Astrocyte (in vitro differentiated cells and primary cell): ENCODE results near the gene TMEM94. TPM values are rescaled to one million over a fixed set of nuclear protein-coding genes. Genes with fewer than 3 reads are reported as not detected.

ENCODE experiments used
- DNase-seq: peaks from one replicate; pipeline ENCODE4 v3.0.0-alpha.2; 2010; ENCODE audit warnings: low read depth
- FAIRE-seq: peaks from 2 replicates; lab custom pipeline; 2011; peaks lifted over from hg19 to GRCh38; lab: Jason Lieb, UNC
- H2AFZ ChIP-seq: 2 replicates; pipeline ENCODE4 v1.6.0; 2012; ENCODE audit warnings: low read depth, low read length, inconsistent platforms
- H3K27ac ChIP-seq: 2 replicates; pipeline ENCODE4 v1.5.1; 2011; ENCODE audit warnings: low read depth, low read length, inconsistent platforms
- H3K27me3 ChIP-seq: 2 replicates; pipeline ENCODE4 v1.6.0; 2011; ENCODE audit warnings: low read length, inconsistent platforms; ENCODE audit not compliant: insufficient read depth
- H3K36me3 ChIP-seq: 2 replicates; pipeline ENCODE4 v1.5.1; 2011; ENCODE audit warnings: low read length, inconsistent platforms; ENCODE audit not compliant: insufficient read depth
- H3K4me1 ChIP-seq: 2 replicates; pipeline ENCODE4 v1.5.1; 2011; ENCODE audit warnings: low read length, inconsistent platforms; ENCODE audit not compliant: insufficient read depth
- H3K4me2 ChIP-seq: 2 replicates; pipeline ENCODE4 v1.6.0; 2012; ENCODE audit warnings: low read length, inconsistent platforms
- H3K4me3 ChIP-seq: 2 replicates; pipeline ENCODE4 v1.5.1; 2011; ENCODE audit warnings: low read depth, mild to moderate bottlenecking, low read length, inconsistent platforms; ENCODE audit not compliant: insufficient read depth
- H3K79me2 ChIP-seq: 2 replicates; pipeline ENCODE4 v1.6.0; 2012; ENCODE audit warnings: mild to moderate bottlenecking, low read length, inconsistent platforms; ENCODE audit not compliant: insufficient read depth
- H3K9ac ChIP-seq: 2 replicates; pipeline ENCODE4 v1.6.0; 2012; ENCODE audit warnings: mild to moderate bottlenecking, low read length, inconsistent platforms
- H3K9me3 ChIP-seq: 2 replicates; pipeline ENCODE4 v1.5.1; 2012; ENCODE audit warnings: low read depth, mild to moderate bottlenecking, low read length, inconsistent platforms; ENCODE audit not compliant: insufficient read depth
- H4K20me1 ChIP-seq: 2 replicates; pipeline ENCODE4 v1.6.0; 2012; ENCODE audit warnings: low read length, inconsistent platforms; ENCODE audit not compliant: insufficient read depth
- H3K27ac Mint-ChIP-seq: one replicate; pipeline ENCODE4 v1.8.0; 2021; ENCODE audit warnings: mild to moderate bottlenecking, mixed read lengths; ENCODE audit not compliant: unreplicated experiment
- H3K27me3 Mint-ChIP-seq: one replicate; pipeline ENCODE4 v1.8.0; 2021; ENCODE audit warnings: low read depth, mixed read lengths; ENCODE audit not compliant: unreplicated experiment
- H3K36me3 Mint-ChIP-seq: one replicate; pipeline ENCODE4 v1.8.0; 2021; ENCODE audit warnings: low read depth, mixed read lengths; ENCODE audit not compliant: unreplicated experiment
- H3K4me1 Mint-ChIP-seq: one replicate; pipeline ENCODE4 v1.8.0; 2021; ENCODE audit warnings: low read depth, mixed read lengths; ENCODE audit not compliant: unreplicated experiment
- H3K4me3 Mint-ChIP-seq: one replicate; pipeline ENCODE4 v1.8.0; 2021; ENCODE audit warnings: mild to moderate bottlenecking, moderate library complexity, mixed read lengths; ENCODE audit not compliant: unreplicated experiment
- H3K9me3 Mint-ChIP-seq: one replicate; pipeline ENCODE4 v1.8.0; 2021; ENCODE audit warnings: mild to moderate bottlenecking, mixed read lengths; ENCODE audit not compliant: unreplicated experiment
- EZH2 ChIP-seq: IDR thresholded peaks from 2 replicates; pipeline ENCODE4 v1.6.1; 2012; ENCODE audit warnings: mild to moderate bottlenecking, low read length, inconsistent platforms; ENCODE audit not compliant: insufficient read depth
- total RNA-seq: library from RNA; stranded (reverse); gene quantifications from 2 replicates; pipeline ENCODE4 v1.2.1, GENCODE V29; 2021
- TF ChIP-seq, protein P1 (sequence below): IDR thresholded peaks from 2 replicates; pipeline ENCODE4 v1.5.1; 2011; ENCODE audit warnings: low read depth, mild to moderate bottlenecking, inconsistent platforms, low read length, moderate library complexity; ENCODE audit not compliant: insufficient read depth

TMEM94 gene
- total RNA-seq, 1 donor from 2014 or later, result 52.4 TPM

DNA sequence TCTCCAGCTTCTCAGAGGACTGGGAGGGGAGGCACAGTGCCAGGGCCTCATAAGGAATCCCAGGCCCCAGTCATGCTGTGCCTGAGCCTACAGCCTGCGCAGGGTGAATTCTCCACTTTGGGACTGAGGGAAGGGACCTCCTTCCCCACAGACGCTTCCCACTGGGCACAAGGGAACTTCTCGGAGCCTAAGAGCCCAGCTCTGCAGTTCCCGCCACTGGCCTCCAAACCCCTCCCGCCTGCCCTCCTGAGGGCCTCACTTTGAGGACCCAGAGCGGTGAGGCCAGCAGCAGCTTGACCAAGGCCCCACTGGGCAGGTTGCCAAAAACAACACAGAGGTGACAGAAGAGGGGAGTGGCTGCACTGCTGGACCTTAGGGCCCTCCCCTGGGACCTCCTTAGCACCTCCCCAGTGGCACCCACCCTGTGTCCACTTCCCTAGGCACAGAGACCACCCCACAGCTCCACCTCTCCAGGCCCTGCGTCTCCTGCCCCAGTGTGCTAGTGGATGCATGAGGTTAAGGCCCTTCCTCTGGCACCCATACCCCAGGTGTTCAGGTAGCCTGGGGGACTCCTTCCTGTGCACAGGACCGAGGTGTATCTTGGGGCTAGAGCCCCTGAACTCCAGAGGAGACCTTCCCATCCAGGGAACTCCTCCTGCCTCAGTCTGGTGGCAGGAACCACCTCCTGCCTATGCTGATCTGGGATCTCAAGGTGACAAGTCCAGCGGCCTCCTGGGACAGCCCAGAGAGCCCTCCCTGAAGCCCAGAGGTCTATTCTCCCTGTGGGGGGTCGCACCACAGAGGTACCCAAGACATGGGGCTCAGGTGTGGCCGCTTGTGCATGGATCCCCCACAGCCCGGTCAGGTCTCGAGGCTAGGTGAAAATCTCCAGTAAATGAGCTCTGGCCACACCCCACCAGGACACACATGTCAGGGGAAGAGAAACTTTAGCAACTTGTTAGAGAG is 55.5 kb downstream of the TMEM94 start:
- H3K27me3 ChIP-seq, result no peaks in the 10 kb centered on the region
- no peak overlapping the region for H3K4me3 ChIP-seq
- H4K20me1 ChIP-seq, result peaks cover 69% of the 10 kb centered on the region
- H3K36me3 ChIP-seq, result no peaks in the 10 kb centered on the region
- Mint-ChIP-seq H3K36me3 (peaks cover 5% of the 10 kb centered on the region), H3K4me3 (peak overlapping the region; percentile 20), H3K27me3 (no peaks in the 10 kb centered on the region), H3K9me3 (no peaks in the 10 kb centered on the region), H3K27ac (no peak overlapping the region), H3K4me1 (peaks cover 3% of the 10 kb centered on the region)
- peak overlapping the region; percentile 22 for H3K4me2 ChIP-seq
- H3K27ac ChIP-seq, result no peak overlapping the region
- H3K9ac ChIP-seq, result no peak overlapping the region
- FAIRE-seq (no peak), DNase-seq (no peak)
- H2AFZ ChIP-seq, result no peak overlapping the region
- peaks cover 54% of the 10 kb centered on the region for H3K79me2 ChIP-seq
- H3K9me3 ChIP-seq, result no peaks in the 10 kb centered on the region
- TF ChIP-seq, protein P1, sequence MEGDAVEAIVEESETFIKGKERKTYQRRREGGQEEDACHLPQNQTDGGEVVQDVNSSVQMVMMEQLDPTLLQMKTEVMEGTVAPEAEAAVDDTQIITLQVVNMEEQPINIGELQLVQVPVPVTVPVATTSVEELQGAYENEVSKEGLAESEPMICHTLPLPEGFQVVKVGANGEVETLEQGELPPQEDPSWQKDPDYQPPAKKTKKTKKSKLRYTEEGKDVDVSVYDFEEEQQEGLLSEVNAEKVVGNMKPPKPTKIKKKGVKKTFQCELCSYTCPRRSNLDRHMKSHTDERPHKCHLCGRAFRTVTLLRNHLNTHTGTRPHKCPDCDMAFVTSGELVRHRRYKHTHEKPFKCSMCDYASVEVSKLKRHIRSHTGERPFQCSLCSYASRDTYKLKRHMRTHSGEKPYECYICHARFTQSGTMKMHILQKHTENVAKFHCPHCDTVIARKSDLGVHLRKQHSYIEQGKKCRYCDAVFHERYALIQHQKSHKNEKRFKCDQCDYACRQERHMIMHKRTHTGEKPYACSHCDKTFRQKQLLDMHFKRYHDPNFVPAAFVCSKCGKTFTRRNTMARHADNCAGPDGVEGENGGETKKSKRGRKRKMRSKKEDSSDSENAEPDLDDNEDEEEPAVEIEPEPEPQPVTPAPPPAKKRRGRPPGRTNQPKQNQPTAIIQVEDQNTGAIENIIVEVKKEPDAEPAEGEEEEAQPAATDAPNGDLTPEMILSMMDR, result no peak
- TF ChIP-seq EZH2, result no peak
- H3K4me1 ChIP-seq, result peaks cover 25% of the 10 kb centered on the region

DNA sequence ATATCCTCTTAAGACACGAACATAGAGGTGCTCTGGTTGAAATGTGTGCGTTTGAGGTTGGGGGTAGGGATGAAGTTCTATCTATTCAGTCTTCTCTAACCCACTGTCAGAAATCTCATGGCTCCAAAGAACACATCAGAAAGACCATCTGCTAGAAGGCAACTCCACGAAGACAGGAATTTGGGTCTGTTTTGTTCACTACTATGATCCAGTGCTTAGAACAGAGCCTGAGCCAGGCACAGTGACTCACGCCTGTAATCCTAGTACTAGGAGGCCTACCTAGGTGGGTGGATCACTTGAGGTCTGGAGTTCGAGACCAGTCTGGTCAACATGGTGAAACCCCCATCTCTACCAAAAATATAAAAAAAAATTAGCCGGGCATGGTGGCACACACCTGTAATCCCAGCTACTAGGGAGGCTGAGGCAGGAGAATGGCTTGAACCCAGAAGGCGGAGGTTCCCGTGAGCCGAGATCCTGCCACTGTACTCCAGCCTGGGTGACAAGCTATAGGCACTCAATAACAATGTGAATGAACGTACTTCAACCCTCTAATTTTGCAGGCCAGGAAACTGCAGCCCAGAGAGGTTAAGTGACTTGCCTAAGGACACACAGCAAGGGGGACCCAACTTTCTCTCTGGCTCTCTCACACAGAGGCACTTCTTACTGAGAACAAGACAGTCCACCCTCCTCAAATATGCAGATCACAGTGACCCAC is 56.6 kb downstream of the TMEM94 start:
- H3K9ac ChIP-seq, result peak overlapping the region; percentile 84
- no peaks in the 10 kb centered on the region for H3K27me3 Mint-ChIP-seq
- peak overlapping the region; percentile 100 for H3K4me2 ChIP-seq
- H3K27ac ChIP-seq, result no peak overlapping the region
- H3K27ac Mint-ChIP-seq, result no peak overlapping the region
- peaks cover 3% of the 10 kb centered on the region for H3K9me3 Mint-ChIP-seq
- H3K27me3 ChIP-seq, result no peaks in the 10 kb centered on the region
- H3K79me2 ChIP-seq, result peaks cover 60% of the 10 kb centered on the region
- DNase-seq (no peak), FAIRE-seq (no peak)
- peaks cover 7% of the 10 kb centered on the region for H3K4me1 Mint-ChIP-seq
- no peak for TF ChIP-seq EZH2
- TF ChIP-seq, protein P1, result no peak
- peaks cover 74% of the 10 kb centered on the region for H4K20me1 ChIP-seq
- no peaks in the 10 kb centered on the region for H3K9me3 ChIP-seq
- no peaks in the 10 kb centered on the region for H3K36me3 ChIP-seq
- H3K4me3 ChIP-seq, result no peak overlapping the region
- no peak overlapping the region for H3K4me3 Mint-ChIP-seq
- H3K4me1 ChIP-seq, result peaks cover 29% of the 10 kb centered on the region
- peaks cover 6% of the 10 kb centered on the region for H3K36me3 Mint-ChIP-seq
- no peak overlapping the region for H2AFZ ChIP-seq
